Endodermal cell (in vitro differentiated cells): ENCODE data around the gene NOA1. TPM values are rescaled to one million over a fixed set of nuclear protein-coding genes. Genes with fewer than 3 reads are reported as not detected.

Experiments used
- DNase-seq: peaks from one replicate; pipeline ENCODE4 v3.0.0-alpha.2; 2017
- H3K27ac ChIP-seq: 2 replicates; pipeline ENCODE4 v1.5.1; 2013; ENCODE audit warnings: mild to moderate bottlenecking, low read depth, low read length, moderate library complexity
- H3K27me3 ChIP-seq: 2 replicates; pipeline ENCODE4 v1.6.1; 2013; ENCODE audit warnings: mild to moderate bottlenecking, low read length, moderate library complexity; ENCODE audit not compliant: insufficient read depth, control insufficient read depth, poor library complexity, severe bottlenecking
- H3K36me3 ChIP-seq: 2 replicates; pipeline ENCODE4 v1.7.0; 2013; ENCODE audit warnings: mild to moderate bottlenecking, low read length, moderate library complexity; ENCODE audit not compliant: control insufficient read depth, insufficient read depth
- H3K4me1 ChIP-seq: one replicate; pipeline ENCODE4 v1.7.0; 2013; ENCODE audit warnings: low read length; ENCODE audit not compliant: control insufficient read depth, insufficient read depth
- H3K4me3 ChIP-seq: 2 replicates; pipeline ENCODE4 v1.5.1; 2013; ENCODE audit warnings: mild to moderate bottlenecking, low read length, moderate library complexity
- H3K9ac ChIP-seq: 2 replicates; pipeline ENCODE4 v1.6.1; 2013; ENCODE audit warnings: mild to moderate bottlenecking, low read length, moderate library complexity; ENCODE audit not compliant: poor library complexity, severe bottlenecking; ENCODE audit errors: extremely low read depth
- H3K9me3 ChIP-seq: 2 replicates; pipeline ENCODE4 v1.6.1; 2013; ENCODE audit warnings: mild to moderate bottlenecking, low read length, moderate library complexity; ENCODE audit not compliant: control insufficient read depth
- H3K27ac Mint-ChIP-seq: 2 replicates; pipeline ENCODE4 v1.8.0; 2020; ENCODE audit warnings: mixed read lengths
- H3K27me3 Mint-ChIP-seq: 2 replicates; pipeline ENCODE4 v1.8.0; 2021; ENCODE audit warnings: mild to moderate bottlenecking, mixed read lengths; ENCODE audit not compliant: insufficient read depth
- H3K36me3 Mint-ChIP-seq: 2 replicates; pipeline ENCODE4 v1.8.0; 2020; ENCODE audit warnings: low read depth, mixed read lengths
- H3K4me1 Mint-ChIP-seq: 2 replicates; pipeline ENCODE4 v1.8.0; 2020; ENCODE audit warnings: mixed read lengths
- H3K4me3 Mint-ChIP-seq: 2 replicates; pipeline ENCODE4 v1.8.0; 2020; ENCODE audit warnings: mild to moderate bottlenecking, moderate library complexity, mixed read lengths
- H3K9me3 Mint-ChIP-seq: 2 replicates; pipeline ENCODE4 v1.8.0; 2020; ENCODE audit warnings: mild to moderate bottlenecking, mixed read lengths
- WGBS, 2 experiments: methylation state at CpG; one replicate each; pipeline versions ENCODE4 v1.1.5 to v1.1.7; 2013; ENCODE audit warnings: missing lambda C conversion rate in 2 of 2, mixed read lengths in 1 of 2; ENCODE audit not compliant: insufficient coverage in 1 of 2, insufficient read length in 1 of 2; 5-methylcytosine and 5-hydroxymethylcytosine counted together
- total RNA-seq, 2 donors: library from RNA; stranded (reverse); fragmentation: NEBNext Ultra II Directional in 1 of 2; extraction: Animal tissue kit (Norgen Biotek cat#: 25700) in 1 of 2; gene quantifications; 2 replicates in 1 of 2; 3 replicates in 1 of 2; pipeline ENCODE4 v1.2.1, GENCODE V29; 2021
- TF ChIP-seq, protein P1 (sequence below): fragments of 200-600 bp; sonication (generic); conservative IDR thresholded peaks from 2 replicates; pipeline ENCODE4 v1.5.0; 2021; ENCODE audit warnings: antibody characterized with exemption, mild to moderate bottlenecking

NOA1 gene
- total RNA-seq, 2 donors from 2014 or later: 17.8 to 20.7 TPM

DNA sequence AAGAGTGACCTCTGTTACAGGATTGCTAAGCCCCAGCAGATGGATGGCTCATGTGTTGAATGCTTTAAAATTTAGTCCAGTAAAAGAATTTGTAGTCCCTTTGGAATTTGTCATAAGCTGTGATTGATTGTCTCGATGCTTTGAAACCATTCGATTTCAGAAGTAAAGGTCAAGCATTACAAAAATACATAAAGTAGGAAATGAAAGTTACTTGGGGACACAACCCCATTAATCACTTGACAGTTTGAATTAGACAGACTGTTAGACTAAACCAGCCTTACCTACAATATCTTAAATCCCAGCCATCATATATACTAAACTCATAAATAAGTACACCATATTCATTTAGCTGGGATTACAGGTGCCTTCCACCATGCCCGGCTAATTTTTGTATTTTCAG is 63.1 kb downstream of the NOA1 start:
- Mint-ChIP-seq H3K4me3 (no peak overlapping the region), H3K36me3 (peaks cover 54% of the 10 kb centered on the region), H3K9me3 (no peaks in the 10 kb centered on the region), H3K27me3 (no peaks in the 10 kb centered on the region), H3K27ac (no peak overlapping the region), H3K4me1 (peaks cover 20% of the 10 kb centered on the region)
- WGBS, 2 experiments: 93 to 95% methylated on average over 3 of the region's 3 CpGs
- H3K27me3 ChIP-seq: no peaks in the 10 kb centered on the region
- H3K27ac ChIP-seq: no peak overlapping the region
- peaks cover 57% of the 10 kb centered on the region for H3K36me3 ChIP-seq
- H3K9me3 ChIP-seq: no peaks in the 10 kb centered on the region
- no peak for DNase-seq
- TF ChIP-seq, protein P1, sequence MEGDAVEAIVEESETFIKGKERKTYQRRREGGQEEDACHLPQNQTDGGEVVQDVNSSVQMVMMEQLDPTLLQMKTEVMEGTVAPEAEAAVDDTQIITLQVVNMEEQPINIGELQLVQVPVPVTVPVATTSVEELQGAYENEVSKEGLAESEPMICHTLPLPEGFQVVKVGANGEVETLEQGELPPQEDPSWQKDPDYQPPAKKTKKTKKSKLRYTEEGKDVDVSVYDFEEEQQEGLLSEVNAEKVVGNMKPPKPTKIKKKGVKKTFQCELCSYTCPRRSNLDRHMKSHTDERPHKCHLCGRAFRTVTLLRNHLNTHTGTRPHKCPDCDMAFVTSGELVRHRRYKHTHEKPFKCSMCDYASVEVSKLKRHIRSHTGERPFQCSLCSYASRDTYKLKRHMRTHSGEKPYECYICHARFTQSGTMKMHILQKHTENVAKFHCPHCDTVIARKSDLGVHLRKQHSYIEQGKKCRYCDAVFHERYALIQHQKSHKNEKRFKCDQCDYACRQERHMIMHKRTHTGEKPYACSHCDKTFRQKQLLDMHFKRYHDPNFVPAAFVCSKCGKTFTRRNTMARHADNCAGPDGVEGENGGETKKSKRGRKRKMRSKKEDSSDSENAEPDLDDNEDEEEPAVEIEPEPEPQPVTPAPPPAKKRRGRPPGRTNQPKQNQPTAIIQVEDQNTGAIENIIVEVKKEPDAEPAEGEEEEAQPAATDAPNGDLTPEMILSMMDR: no peak
- H3K4me1 ChIP-seq: no peaks in the 10 kb centered on the region
- no peak overlapping the region for H3K9ac ChIP-seq
- no peak overlapping the region for H3K4me3 ChIP-seq

Other genes starting within 250 kb of the NOA1 start
- under 1 TPM; 0.59 to 0.62 TPM for gene SPINK2, start 155.9 kb downstream of the NOA1 start, total RNA-seq
- 10 to 100 TPM; 88.2 to 92.2 TPM for gene REST, start 69.7 kb downstream of the NOA1 start, total RNA-seq
- 100 to 1,000 TPM; 106 to 112 TPM for gene POLR2B, start 1.3 kb upstream of the NOA1 start, total RNA-seq
- gene IGFBP7, start 132.8 kb upstream of the NOA1 start, total RNA-seq: 1 to 10 TPM in 1 of 2 donors, not detected in 1; 1.1 TPM